ENCODE results near the gene ADGRE3.

Gene ADGRE3

DNA sequence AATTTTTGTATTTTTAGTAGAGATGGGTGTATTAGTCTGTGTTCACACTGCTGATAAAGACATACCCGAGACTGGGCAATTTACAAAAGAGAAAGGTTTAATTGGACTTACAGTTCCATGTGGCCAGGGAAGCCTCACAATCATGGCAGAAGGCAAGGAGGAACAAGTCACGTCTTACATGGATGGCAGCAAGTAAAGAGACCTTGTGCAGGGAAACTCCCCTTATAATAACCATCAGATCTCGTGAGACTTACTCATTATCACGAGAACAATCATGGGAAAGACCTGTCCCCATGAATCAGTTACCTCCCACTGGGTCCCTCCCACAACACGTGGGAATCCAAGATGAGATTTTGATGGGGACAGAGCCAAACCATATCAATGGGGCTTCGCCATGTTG is 29.8 kb upstream of the ADGRE3 start:
- WGBS (ENCODE audit: extremely low coverage, insufficient coverage, low lambda C conversion rate): no CpG with 5 or more reads among the region's 6 CpGs
- DNase-seq: no peak
- no peak overlapping the region for H3K9ac ChIP-seq (ENCODE audit: low read length)
- no peak overlapping the region for H2BK120ac ChIP-seq (ENCODE audit: low read depth, low read length)
- no peak overlapping the region for H2BK5ac ChIP-seq (ENCODE audit: low read length)
- H3K27me3 ChIP-seq (ENCODE audit: insufficient read depth, low read length, poor library complexity): no peaks in the 10 kb centered on the region
- H3K4me3 ChIP-seq (ENCODE audit: low read length): no peak overlapping the region
- no peak overlapping the region for H3K56ac ChIP-seq (ENCODE audit: low read length)
- H3K4ac ChIP-seq (ENCODE audit: low read depth, low read length): no peak overlapping the region
- no peak overlapping the region for H3K23ac ChIP-seq (ENCODE audit: low read length)
- peaks cover 14% of the 10 kb centered on the region for H3K36me3 ChIP-seq (ENCODE audit: control insufficient read depth, insufficient read depth, low read length)
- H3K27ac ChIP-seq (ENCODE audit: low read depth, low read length): no peak overlapping the region
- H3K4me2 ChIP-seq (ENCODE audit: low read length): no peak overlapping the region
- no peaks in the 10 kb centered on the region for H3K79me1 ChIP-seq (ENCODE audit: low read length)
- H2AK5ac ChIP-seq (ENCODE audit: low read length): no peak overlapping the region
- no peaks in the 10 kb centered on the region for H3K4me1 ChIP-seq (ENCODE audit: control insufficient read depth, low read depth, low read length)
- no peak overlapping the region for H4K8ac ChIP-seq (ENCODE audit: low read depth, low read length)
- no peak overlapping the region for H4K5ac ChIP-seq (ENCODE audit: low read length)
- H3K18ac ChIP-seq (ENCODE audit: low read length): no peak overlapping the region
- no peaks in the 10 kb centered on the region for H3K79me2 ChIP-seq (ENCODE audit: control insufficient read depth, insufficient read depth, low read length)
- H2BK15ac ChIP-seq (replicated peaks; ENCODE audit: low read depth): no peak overlapping the region

DNA sequence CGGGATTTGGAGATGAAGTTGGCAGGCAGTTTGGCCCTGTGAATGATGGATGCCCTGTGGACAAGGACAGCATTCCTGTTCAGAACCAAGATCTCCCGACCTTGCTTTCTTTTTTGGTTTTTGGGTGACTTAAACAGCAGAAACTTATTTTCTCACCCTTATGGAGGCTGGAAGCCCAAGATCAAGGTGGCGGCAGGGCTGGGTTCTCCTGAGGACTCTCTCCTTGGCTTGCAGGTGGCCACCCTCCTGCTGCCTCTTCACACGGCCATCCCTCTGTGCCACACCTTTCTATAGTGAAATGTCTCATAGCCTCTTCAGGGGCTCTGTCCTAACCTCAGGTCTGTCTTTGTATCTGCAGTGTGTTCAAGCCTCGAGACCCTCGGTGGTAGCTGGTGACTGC is 29.2 kb upstream of the ADGRE3 start:
- Histone ChIP-seq H3K79me2 (ENCODE audit: control insufficient read depth, insufficient read depth, low read length) (no peaks in the 10 kb centered on the region), H3K36me3 (ENCODE audit: control insufficient read depth, insufficient read depth, low read length) (peaks cover 13% of the 10 kb centered on the region), H2BK5ac (ENCODE audit: low read length) (no peak overlapping the region), H3K9ac (ENCODE audit: low read length) (no peak overlapping the region), H2AK5ac (ENCODE audit: low read length) (no peak overlapping the region), H3K79me1 (ENCODE audit: low read length) (no peaks in the 10 kb centered on the region), H3K4me3 (ENCODE audit: low read length) (no peak overlapping the region), H3K4me1 (ENCODE audit: control insufficient read depth, low read depth, low read length) (no peaks in the 10 kb centered on the region), H2BK15ac (replicated peaks; ENCODE audit: low read depth) (no peak overlapping the region), H2BK120ac (ENCODE audit: low read depth, low read length) (no peak overlapping the region), H3K27ac (ENCODE audit: low read depth, low read length) (no peak overlapping the region), H3K18ac (ENCODE audit: low read length) (no peak overlapping the region), H3K56ac (ENCODE audit: low read length) (no peak overlapping the region), H3K27me3 (ENCODE audit: insufficient read depth, low read length, poor library complexity) (no peaks in the 10 kb centered on the region), H4K5ac (ENCODE audit: low read length) (no peak overlapping the region), H3K4ac (ENCODE audit: low read depth, low read length) (no peak overlapping the region), H3K4me2 (ENCODE audit: low read length) (no peak overlapping the region), H4K8ac (ENCODE audit: low read depth, low read length) (no peak overlapping the region), H3K23ac (ENCODE audit: low read length) (no peak overlapping the region)
- no peak for DNase-seq
- no CpG with 5 or more reads among the region's 6 CpGs for WGBS (ENCODE audit: extremely low coverage, insufficient coverage, low lambda C conversion rate)

DNA sequence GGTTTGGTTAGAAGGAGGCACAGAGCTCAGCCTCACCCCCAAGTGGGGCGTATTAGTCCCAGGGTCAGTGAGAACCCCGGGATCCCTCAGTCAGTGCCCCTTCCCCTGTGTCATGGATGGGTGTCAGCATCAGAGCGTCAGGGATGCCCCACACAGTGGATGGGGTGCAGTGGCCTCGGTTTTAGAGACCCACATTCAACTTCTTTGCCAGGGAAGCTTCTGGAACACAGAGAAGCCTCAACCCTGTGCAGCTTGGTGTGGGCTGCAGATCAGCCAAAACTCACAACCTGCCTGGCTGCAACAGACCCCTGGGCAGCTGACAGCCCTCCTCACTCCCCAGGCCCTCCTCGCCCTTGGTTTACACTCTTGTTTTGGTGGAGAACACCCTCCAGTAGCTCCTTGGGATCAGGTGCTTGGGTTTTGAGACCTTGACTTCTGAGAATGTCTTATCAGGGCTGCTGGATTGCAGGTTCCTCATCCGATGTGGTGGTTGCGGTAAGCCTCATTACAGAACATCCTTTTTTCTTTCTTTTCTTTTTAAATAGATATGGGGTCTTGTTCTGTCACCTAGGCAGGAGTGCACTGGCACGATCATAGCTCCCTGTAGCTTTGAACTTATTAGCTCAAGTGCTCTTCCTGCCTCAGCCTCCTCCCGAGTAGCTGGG is 26.2 kb upstream of the ADGRE3 start:
- DNase-seq: no peak
- peaks cover 7% of the 10 kb centered on the region for H3K36me3 ChIP-seq (ENCODE audit: control insufficient read depth, insufficient read depth, low read length)
- WGBS (ENCODE audit: extremely low coverage, insufficient coverage, low lambda C conversion rate): no CpG with 5 or more reads among the region's 9 CpGs

DNA sequence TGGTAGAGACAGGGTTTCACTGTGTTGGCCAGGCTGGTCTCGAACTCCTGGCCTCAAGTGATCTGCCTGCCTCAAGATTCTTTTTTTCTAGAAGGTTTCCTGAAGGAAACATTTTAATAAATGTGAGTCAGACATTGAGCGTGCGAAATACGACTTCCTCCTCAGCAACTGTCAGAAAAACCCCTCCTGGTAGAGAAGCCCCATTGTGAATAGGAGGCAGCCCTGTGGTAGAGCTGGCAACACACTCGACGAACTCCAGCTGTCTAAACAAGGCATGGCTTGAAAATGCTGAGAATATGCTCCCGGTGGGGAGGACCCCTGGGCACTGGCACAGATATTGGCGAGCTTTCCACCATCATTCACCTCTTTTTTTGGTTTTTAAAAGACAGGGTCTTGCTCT is 25.0 kb upstream of the ADGRE3 start:
- no peak overlapping the region for H4K8ac ChIP-seq (ENCODE audit: low read depth, low read length)
- H3K79me2 ChIP-seq (ENCODE audit: control insufficient read depth, insufficient read depth, low read length): no peaks in the 10 kb centered on the region
- H3K4me1 ChIP-seq (ENCODE audit: control insufficient read depth, low read depth, low read length): no peaks in the 10 kb centered on the region
- H3K4ac ChIP-seq (ENCODE audit: low read depth, low read length): no peak overlapping the region
- no peak overlapping the region for H4K5ac ChIP-seq (ENCODE audit: low read length)
- DNase-seq: no peak
- H3K56ac ChIP-seq (ENCODE audit: low read length): no peak overlapping the region
- no peak overlapping the region for H2AK5ac ChIP-seq (ENCODE audit: low read length)
- no peak overlapping the region for H2BK120ac ChIP-seq (ENCODE audit: low read depth, low read length)
- H3K27ac ChIP-seq (ENCODE audit: low read depth, low read length): no peak overlapping the region
- no peak overlapping the region for H3K9ac ChIP-seq (ENCODE audit: low read length)
- WGBS (ENCODE audit: extremely low coverage, insufficient coverage, low lambda C conversion rate): no CpG with 5 or more reads among the region's 8 CpGs
- H3K23ac ChIP-seq (ENCODE audit: low read length): no peak overlapping the region
- no peak overlapping the region for H3K4me3 ChIP-seq (ENCODE audit: low read length)
- no peaks in the 10 kb centered on the region for H3K79me1 ChIP-seq (ENCODE audit: low read length)
- H3K36me3 ChIP-seq (ENCODE audit: control insufficient read depth, insufficient read depth, low read length): peaks cover 7% of the 10 kb centered on the region
- H3K27me3 ChIP-seq (ENCODE audit: insufficient read depth, low read length, poor library complexity): no peaks in the 10 kb centered on the region
- no peak overlapping the region for H3K18ac ChIP-seq (ENCODE audit: low read length)
- H2BK5ac ChIP-seq (ENCODE audit: low read length): no peak overlapping the region
- no peak overlapping the region for H2BK15ac ChIP-seq (replicated peaks; ENCODE audit: low read depth)
- no peak overlapping the region for H3K4me2 ChIP-seq (ENCODE audit: low read length)

More for the DNA sequence above, 26.2 kb upstream of the ADGRE3 start:
- H3K27me3 ChIP-seq (ENCODE audit: insufficient read depth, low read length, poor library complexity): no peaks in the 10 kb centered on the region
- no peak overlapping the region for H3K9ac ChIP-seq (ENCODE audit: low read length)
- no peak overlapping the region for H4K5ac ChIP-seq (ENCODE audit: low read length)
- no peak overlapping the region for H3K4ac ChIP-seq (ENCODE audit: low read depth, low read length)
- H3K27ac ChIP-seq (ENCODE audit: low read depth, low read length): no peak overlapping the region
- H3K4me2 ChIP-seq (ENCODE audit: low read length): no peak overlapping the region
- no peak overlapping the region for H3K4me3 ChIP-seq (ENCODE audit: low read length)
- H3K4me1 ChIP-seq (ENCODE audit: control insufficient read depth, low read depth, low read length): no peaks in the 10 kb centered on the region
- no peak overlapping the region for H2BK120ac ChIP-seq (ENCODE audit: low read depth, low read length)
- H3K56ac ChIP-seq (ENCODE audit: low read length): no peak overlapping the region
- no peak overlapping the region for H4K8ac ChIP-seq (ENCODE audit: low read depth, low read length)
- no peaks in the 10 kb centered on the region for H3K79me2 ChIP-seq (ENCODE audit: control insufficient read depth, insufficient read depth, low read length)
- H3K23ac ChIP-seq (ENCODE audit: low read length): no peak overlapping the region
- H3K18ac ChIP-seq (ENCODE audit: low read length): no peak overlapping the region
- no peaks in the 10 kb centered on the region for H3K79me1 ChIP-seq (ENCODE audit: low read length)
- no peak overlapping the region for H2AK5ac ChIP-seq (ENCODE audit: low read length)
- no peak overlapping the region for H2BK5ac ChIP-seq (ENCODE audit: low read length)
- H2BK15ac ChIP-seq (replicated peaks; ENCODE audit: low read depth): no peak overlapping the region

DNA sequence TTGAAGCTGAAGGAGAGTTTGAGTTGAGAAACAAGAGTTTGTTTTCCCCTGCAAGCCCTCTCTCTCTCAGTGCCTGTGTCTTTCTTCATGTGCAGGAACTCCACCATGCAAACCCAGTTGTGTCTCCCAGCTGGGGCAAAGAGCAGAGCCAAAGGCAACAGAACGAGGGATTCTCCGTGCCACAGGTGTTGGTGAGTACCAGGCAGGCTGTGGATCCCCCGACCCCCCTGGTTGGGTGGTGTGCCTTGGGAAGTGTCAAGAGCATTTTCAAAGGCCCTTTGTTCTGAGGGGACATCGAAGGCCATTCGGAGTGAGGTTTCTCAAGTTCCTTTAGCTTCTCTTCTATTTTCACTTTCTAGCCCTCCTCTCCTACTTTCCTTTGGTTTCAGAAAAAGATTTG is 20.8 kb upstream of the ADGRE3 start:
- H4K5ac ChIP-seq (ENCODE audit: low read length): no peak overlapping the region
- H3K79me2 ChIP-seq (ENCODE audit: control insufficient read depth, insufficient read depth, low read length): no peaks in the 10 kb centered on the region
- no peak overlapping the region for H2BK5ac ChIP-seq (ENCODE audit: low read length)
- H3K4me3 ChIP-seq (ENCODE audit: low read length): no peak overlapping the region
- no peak overlapping the region for H3K9ac ChIP-seq (ENCODE audit: low read length)
- peaks cover 4% of the 10 kb centered on the region for H3K36me3 ChIP-seq (ENCODE audit: control insufficient read depth, insufficient read depth, low read length)
- no peaks in the 10 kb centered on the region for H3K79me1 ChIP-seq (ENCODE audit: low read length)
- H3K18ac ChIP-seq (ENCODE audit: low read length): no peak overlapping the region
- H3K23ac ChIP-seq (ENCODE audit: low read length): no peak overlapping the region
- no CpG with 5 or more reads among the region's 5 CpGs for WGBS (ENCODE audit: extremely low coverage, insufficient coverage, low lambda C conversion rate)
- H2AK5ac ChIP-seq (ENCODE audit: low read length): no peak overlapping the region
- H3K27ac ChIP-seq (ENCODE audit: low read depth, low read length): no peak overlapping the region
- H3K4me1 ChIP-seq (ENCODE audit: control insufficient read depth, low read depth, low read length): no peaks in the 10 kb centered on the region
- no peak overlapping the region for H3K4ac ChIP-seq (ENCODE audit: low read depth, low read length)
- no peak overlapping the region for H2BK15ac ChIP-seq (replicated peaks; ENCODE audit: low read depth)
- no peak overlapping the region for H3K4me2 ChIP-seq (ENCODE audit: low read length)
- H3K56ac ChIP-seq (ENCODE audit: low read length): no peak overlapping the region
- no peak overlapping the region for H4K8ac ChIP-seq (ENCODE audit: low read depth, low read length)
- H3K27me3 ChIP-seq (ENCODE audit: insufficient read depth, low read length, poor library complexity): no peaks in the 10 kb centered on the region
- no peak overlapping the region for H2BK120ac ChIP-seq (ENCODE audit: low read depth, low read length)
- no peak for DNase-seq

DNA sequence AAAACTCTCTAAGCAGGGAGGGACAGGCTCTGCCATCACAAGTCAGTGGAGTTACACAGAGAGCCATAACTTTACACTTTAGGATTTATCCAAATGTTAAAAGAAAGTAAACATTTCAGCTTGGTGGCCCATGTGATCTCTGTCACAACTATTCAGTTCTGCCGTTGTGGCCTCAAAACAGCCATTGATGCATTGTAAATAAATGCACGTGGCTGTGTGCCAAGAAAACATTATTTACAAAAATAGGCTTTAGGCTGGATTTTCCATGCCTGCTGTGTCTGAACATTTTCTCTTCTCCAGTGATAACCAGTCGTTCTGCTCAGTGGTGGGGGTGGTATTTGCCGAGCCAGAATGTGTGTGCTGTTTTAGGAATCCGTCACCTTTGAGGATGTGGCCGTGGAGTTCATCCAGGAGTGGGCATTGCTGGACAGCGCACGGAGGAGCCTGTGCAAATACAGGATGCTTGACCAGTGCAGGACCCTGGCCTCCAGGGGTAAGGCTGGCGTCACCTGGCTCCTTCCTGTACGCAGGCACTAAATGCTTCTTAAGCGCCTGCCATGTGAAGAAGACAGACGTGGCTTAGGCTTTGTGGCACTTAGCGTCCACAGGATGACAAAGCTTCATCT is 20.1 kb upstream of the ADGRE3 start:
- Histone ChIP-seq H3K4me1 (ENCODE audit: control insufficient read depth, low read depth, low read length) (no peaks in the 10 kb centered on the region), H3K79me1 (ENCODE audit: low read length) (no peaks in the 10 kb centered on the region), H3K18ac (ENCODE audit: low read length) (no peak overlapping the region), H3K27me3 (ENCODE audit: insufficient read depth, low read length, poor library complexity) (no peaks in the 10 kb centered on the region), H2BK5ac (ENCODE audit: low read length) (no peak overlapping the region), H3K23ac (ENCODE audit: low read length) (no peak overlapping the region), H3K79me2 (ENCODE audit: control insufficient read depth, insufficient read depth, low read length) (no peaks in the 10 kb centered on the region), H4K8ac (ENCODE audit: low read depth, low read length) (no peak overlapping the region), H2BK15ac (replicated peaks; ENCODE audit: low read depth) (no peak overlapping the region), H3K36me3 (ENCODE audit: control insufficient read depth, insufficient read depth, low read length) (no peaks in the 10 kb centered on the region), H2BK120ac (ENCODE audit: low read depth, low read length) (no peak overlapping the region), H3K56ac (ENCODE audit: low read length) (no peak overlapping the region), H4K5ac (ENCODE audit: low read length) (no peak overlapping the region), H3K4me2 (ENCODE audit: low read length) (no peak overlapping the region), H3K4me3 (ENCODE audit: low read length) (no peak overlapping the region), H2AK5ac (ENCODE audit: low read length) (no peak overlapping the region), H3K4ac (ENCODE audit: low read depth, low read length) (no peak overlapping the region), H3K27ac (ENCODE audit: low read depth, low read length) (no peak overlapping the region), H3K9ac (ENCODE audit: low read length) (no peak overlapping the region)
- DNase-seq: no peak
- no CpG with 5 or more reads among the region's 13 CpGs for WGBS (ENCODE audit: extremely low coverage, insufficient coverage, low lambda C conversion rate)

Measured in mesendoderm (in vitro differentiated cells).